Activated T-cell treated with anti-CD3 and anti-CD28 coated beads for 24 hours (primary cell): ENCODE measurements around the gene UXT.
"Not testable (repeated sequence)": the region's sequence is repeated elsewhere in the genome, so short reads cannot be mapped to it uniquely, and the experiment has no call there.

Experiments used
- DNase-seq: peaks from one replicate; pipeline ENCODE4 v3.0.0-alpha.2; 2020; ENCODE audit warnings: low read depth

UXT gene, protein sequence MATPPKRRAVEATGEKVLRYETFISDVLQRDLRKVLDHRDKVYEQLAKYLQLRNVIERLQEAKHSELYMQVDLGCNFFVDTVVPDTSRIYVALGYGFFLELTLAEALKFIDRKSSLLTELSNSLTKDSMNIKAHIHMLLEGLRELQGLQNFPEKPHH

DNA sequence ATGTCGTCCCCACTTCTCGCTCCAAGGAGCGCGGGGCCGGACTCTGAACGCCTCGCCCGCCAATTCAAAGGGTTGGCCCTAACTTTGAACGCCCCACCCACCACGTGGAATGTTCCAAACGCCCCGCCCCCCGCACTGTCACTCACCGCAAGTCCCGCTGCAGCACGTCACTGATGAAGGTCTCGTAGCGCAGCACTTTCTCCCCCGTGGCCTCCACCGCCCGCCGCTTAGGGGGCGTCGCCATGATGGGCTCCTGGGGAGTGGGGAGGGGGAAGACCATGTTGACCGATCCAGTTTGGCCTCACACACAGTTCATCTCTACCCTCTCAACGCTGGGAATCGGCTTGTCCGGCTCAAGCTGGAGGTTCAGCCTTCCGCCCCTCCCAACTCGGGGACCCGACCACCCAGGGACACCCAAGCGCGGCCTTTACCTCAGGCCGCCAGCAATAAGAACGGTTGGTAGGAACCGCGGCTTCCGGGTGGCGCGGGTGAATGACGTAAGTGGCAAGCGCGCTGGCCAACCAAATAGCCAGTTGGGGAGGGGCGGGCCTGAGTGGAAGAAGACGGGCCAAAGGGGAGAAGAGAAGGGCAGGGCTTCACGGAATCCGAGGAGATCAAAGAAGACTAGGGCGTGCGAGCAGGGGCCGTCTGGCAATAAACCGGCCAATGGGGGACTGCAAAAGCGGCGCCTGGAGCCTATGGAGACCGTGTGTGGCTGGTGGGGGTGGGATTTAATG, at the start of gene UXT:
TSS of gene UXT (minus strand) at position 497 of the 737 bp plus-strand sequence. CDS start at position 244, 253 bp downstream.
- DNase-seq, result peak; percentile 87

DNA sequence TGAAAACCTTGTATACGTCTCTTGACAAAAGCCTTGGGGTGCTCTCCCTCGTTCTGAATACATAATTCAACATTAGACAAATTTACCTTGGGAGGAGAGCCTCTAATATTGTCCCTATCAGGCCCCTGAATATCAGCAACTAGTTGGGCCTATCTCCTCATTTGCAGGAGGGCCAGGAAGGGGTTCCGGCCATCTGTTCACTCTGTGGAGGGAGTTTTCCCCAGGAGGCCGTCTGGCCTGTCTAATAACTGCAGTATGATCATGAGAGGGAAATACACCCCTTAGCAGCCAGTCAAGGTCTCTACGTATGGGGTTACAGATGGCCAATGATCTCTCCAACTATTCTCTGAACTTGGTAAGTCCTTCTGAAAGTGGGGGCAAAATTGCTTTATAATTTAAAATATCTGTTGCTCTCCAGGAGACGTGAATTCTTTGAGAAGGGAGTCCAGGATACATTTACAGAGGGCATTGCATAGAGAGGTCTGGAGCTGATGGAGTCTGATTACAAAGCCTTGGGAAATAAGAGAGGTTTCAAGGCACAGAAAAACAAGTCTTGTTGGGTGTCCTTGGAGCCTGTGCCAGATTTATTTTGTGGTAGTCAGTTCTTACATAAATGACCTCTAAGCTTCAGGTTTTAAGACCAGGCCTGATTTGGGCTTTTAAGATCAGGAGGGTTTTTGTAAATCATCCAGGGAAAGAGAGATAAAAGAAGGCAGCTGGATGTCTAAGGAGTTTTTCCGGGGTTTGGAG, 48.2 kb upstream of the UXT start:
- no peak for DNase-seq

DNA sequence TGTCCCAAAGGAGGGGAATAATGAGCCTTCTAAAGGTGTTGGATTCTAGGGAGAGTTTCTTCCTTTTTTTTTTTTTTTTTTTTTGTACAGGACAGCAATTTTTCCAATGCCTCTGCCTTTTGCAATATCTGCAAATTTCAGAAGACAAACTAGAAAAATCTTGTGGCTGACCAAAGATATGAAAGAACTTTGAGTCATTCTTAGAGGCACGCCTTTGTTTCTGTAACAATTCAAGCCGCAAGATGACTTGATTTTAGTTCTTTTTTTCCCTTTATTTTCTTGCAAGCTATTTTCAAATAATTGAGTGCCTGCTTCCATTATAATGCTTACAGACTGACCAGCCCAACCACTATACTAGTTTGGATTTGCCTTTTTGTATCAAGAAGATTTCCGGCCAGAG, 47.6 kb upstream of the UXT start:
- DNase-seq, result no peak

DNA sequence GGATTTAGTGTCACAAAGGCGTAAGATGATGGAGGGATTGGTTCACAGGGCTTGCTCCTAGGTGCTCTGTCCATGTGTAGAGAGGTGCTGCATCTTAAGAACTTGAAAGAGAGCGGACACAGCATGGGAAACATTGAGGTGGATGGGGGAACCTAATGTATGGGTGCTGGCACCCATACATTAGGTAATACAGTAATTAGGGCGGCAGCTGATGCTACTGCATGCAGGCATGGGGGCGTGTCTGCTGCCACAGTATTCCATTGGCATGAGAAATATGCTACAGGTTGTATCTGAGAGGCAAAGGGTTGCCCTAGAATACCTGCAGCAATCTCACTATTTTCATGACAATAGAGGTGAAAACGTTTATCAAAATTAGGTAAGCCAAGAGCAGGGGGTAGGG, 45.8 kb upstream of the UXT start:
- DNase-seq, result no peak

DNA sequence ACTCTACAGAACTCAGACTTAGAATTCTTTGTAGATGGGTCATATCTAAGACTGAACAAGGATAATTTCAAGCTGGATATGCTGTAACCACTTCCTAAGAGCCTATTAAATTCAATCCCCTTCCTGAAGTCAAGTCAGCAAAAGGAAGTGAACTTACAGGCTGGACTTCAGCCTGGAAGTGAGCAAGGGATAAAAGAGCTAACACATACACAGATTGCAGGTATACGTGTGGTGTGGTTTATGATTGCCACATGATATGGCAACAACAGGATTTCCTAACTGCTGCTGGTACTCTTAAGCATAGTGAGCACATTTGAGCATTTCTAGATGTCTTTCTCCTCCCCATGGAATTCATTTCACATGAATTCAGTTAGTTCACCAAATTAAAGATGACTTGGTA, 38.2 kb upstream of the UXT start:
- no peak for DNase-seq

DNA sequence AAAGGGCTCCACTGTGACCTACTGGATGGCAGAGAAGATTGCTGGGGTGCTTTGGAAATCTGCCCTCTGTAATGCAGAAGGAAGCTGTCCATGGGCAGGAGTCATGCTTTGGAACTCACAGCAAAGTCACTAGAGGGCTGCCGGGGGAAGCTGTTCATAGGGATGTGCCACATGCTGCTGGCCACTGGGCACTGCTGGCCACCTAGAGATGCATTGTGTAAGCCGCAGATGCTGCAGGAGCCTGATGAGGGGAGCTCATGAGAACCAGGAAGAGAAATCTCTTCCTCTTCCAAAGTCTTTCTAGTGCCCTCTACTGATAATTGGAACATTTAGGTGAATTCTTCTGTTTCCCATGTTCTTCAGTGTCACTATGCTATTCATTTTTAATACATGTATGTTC, 31.2 kb upstream of the UXT start:
- no peak for DNase-seq

DNA sequence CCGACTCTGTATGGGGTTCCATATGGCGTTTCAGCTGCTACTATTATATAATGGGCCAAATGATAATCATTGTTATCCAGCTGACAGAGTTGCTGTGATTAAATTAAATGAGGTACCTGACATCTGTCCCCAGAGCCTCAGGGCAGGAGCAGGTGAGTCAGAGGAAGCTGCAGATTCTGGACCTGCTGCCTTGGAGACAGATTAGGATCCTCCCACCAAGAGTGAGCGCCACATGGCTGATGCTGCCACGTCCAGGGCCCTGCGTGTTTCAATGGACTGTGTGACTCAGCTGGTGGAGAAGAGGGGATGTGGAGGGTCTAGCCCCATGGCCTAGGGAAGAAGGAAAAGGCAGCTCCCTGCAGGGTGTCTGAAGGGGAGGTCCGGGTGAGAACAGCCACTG, 28.3 kb upstream of the UXT start:
- no peak for DNase-seq

DNA sequence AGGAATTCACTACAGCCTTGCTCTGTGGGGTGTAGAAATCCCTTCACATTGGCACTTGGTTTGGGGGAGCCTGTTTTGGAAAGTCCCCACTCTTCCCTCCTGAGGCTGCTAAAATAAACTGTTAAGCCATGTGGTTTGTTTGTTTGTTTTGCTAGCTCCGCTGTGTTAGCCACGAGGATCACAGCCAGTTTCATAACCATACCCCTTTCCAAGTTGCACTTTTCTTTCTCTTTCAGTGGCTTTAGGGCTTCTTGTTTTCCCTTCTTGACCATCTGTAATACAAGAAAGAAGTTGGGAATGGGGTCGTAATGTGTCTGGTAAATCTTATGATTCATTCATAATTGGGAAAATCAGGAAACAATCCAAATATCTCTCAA, 24.8 kb upstream of the UXT start:
- no peak for DNase-seq

DNA sequence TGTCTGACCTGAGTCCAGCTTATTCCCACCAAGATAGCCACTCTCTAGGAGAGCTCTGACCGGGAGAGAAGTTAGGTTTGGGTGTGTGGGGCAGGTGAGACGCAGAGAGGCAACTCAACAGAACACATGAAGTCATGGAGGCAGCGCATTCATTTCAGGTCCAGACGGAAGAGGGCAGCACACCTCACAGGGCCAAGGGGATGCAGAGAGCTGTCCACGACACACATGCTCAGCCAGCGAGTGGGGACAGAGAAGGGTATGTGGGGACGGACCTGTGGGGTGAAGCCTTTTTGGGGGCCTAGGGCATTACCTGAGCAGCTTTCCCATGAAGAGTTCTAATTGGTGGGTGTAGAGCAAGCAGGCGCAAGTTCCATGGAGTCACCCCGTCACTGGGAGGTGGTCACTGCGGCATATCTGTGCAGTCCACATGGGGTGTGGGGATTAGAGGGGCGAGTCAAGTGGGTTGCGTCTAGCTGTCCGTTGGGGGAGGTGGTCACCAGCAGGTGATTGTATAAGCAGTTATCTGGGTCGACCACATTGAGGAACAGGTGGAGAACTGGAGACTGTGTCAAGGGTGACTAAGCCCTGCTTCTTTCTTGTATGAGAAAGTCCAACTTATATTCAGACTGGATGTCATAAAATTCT, 24.3 kb upstream of the UXT start:
- no peak for DNase-seq

DNA sequence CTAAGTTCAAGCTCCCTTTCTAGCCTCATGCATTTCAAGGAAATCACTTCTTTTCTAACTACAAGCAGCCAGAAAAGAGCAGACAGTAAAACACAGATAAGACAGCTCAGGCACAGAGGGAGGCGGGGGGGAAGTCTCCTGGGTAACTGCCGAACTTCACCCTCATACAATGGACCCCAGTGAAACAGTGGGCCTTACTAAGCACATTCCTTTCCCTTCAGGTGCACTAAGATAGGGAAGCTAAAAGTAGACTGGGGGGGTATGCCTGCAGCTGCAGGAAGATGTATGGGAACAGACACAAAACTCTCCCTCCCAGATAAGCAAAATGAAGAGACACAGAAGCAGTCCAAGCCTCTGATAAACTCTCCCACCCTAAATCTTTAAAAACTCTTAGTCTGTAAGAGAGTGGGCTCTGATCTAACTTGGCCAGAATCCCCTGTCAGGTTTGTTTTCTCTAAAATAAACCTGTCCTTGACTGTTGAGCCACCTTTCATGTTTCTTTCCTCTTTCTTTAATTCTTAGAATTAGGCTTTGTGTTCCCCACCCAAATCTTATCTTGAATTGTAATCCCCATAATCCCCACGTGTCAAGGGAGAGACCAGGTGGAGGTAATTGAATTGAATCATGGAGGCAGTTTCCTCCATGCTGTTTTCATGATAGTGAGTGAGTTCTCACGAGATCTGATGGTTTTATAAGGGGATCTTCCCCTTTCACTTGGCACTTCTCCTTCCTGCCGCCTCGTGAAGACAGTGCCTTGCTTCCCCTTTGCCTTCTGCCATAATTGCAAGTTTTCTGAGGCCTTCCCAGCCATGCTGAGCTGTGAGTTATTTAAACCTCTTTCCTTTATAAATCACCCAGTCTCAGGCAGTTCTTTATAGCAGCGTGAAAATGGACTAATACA, 17.2 kb upstream of the UXT start:
- not testable (repeated sequence) for DNase-seq

DNA sequence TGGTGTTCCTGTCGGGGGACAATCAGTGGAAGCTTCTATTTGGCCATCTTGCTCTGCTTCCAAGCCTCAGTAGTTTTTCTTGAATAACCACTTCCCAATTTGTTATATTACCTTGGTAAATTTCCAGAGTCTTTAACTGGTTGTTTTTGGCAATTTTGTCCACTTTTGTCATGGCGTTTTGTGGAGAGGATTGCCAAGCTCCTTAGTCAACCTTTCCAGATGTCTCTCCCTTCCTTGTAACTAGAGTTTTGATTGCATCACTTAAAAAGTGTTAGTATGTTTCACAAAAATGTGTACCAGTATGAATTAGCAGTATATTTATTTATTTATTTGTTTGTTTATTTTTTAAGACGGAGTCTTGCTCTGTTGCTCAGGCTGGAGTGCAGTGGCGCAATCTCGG, 15.8 kb upstream of the UXT start:
- no peak for DNase-seq

DNA sequence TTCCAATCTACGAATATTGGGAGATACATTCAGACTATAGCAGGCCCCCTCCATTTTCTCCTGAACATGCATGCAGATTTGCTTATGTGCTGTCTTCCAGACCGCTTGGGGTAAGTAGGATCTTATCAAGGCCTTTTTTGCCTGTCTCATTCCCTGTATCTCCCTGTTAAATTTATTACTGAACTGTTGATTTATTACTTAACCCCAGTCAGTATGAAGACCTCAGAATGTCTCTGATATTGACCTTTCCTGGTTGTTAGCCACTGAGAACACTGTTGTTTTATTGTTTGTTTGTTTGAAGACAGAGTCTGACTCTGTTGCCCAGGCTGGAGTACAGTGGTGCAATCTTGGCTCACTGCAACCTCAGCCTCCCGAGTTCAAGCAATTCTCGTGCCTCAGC, 6.8 kb upstream of the UXT start:
- not testable (repeated sequence) for DNase-seq

DNA sequence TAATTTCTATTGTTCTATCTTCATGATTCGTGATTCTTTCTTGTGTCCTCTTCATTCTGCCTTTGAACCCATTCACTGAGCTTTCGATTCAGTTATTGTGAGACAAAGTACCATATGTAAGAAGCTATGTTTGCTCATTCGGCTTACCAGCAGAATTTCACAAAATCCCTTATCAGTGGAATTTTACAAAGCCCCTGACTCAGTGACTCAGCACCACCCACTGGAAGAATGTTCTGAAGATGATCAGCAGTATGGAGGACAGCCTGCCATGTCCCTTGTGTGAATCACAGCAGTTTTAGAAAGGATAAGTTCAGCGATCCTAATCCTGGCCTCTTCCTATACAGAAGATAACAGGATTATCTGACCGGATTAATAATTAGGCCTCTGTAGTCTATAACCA, 5.8 kb upstream of the UXT start:
- DNase-seq, result no peak

DNA sequence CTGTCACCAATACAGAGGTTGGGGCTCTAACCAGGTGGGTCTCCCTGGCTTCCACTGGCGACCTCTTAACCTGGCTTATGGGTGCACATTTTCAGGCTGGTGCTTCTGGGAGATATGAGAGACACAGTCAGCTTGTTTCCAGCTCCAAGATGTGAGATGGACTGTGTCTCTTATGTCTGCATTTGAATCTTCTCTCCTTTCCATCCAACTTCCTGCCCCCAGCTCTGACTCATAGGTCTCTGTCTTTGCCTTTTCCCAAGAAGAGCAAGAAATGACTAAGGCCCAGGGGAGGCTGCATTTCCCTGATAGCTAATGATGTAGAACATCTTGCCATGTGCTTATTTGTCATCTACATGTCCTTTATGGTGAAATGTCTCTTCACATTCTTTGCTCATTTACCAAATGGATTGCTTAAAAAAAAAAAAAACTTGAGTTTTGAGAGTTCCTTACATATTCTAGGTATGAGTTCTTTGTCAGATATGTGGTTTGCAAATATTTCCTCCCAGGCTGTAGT, 3.2 kb upstream of the UXT start:
- peak; percentile 34 for DNase-seq

DNA sequence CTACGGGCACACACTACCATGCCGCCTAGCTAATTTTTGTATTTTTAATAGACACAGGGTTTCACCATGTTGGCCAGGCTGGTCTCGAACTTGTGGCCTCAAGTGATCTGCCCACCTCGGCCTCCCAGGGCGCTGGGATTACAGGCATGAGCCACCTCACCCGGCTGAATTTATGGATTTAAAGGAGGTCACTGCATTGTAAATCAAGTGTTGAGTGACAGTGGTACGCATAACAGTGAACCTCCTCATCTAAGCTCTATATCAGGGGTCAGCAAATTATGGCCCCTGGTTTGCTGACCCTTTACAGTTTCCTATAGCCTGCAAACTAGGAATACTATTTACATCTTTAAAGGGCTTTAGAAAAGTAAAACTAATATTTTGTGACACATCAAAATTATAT, 2.6 kb upstream of the UXT start:
- DNase-seq, result no peak

DNA sequence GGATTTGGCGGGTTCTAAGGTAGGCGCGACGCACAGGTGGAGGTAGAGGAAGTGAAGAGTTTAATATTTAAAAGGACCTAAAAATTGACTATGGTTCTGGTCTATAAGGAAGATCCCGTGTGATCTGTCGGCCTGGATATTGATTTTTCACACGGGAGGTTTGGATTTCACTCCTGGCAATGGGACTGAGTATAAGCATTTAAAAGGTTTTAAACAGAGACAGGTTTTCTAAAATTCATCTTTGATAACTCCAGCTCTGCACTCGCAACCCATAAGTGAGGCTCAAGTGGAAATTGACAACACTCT, 394 bp upstream of the UXT start:
- no peak for DNase-seq

DNA sequence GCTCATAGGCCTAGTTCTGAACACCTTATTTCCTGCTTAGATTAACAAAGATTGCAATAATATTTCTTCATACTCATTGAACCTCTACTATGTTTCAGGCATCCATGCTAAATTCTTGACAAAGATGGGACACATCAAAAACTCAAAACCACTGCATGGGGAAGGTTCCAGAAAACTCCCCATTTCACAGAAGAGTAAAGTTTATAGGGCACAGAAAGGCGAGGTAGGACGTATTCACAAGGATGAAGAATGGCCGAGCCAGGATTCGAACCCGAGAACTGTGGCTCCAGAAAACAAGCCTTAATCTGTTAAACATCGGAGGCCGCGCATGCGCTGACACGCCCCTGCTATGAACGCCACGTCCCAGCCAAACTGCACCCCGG, 688 bp downstream of the UXT start:
- no peak for DNase-seq

DNA sequence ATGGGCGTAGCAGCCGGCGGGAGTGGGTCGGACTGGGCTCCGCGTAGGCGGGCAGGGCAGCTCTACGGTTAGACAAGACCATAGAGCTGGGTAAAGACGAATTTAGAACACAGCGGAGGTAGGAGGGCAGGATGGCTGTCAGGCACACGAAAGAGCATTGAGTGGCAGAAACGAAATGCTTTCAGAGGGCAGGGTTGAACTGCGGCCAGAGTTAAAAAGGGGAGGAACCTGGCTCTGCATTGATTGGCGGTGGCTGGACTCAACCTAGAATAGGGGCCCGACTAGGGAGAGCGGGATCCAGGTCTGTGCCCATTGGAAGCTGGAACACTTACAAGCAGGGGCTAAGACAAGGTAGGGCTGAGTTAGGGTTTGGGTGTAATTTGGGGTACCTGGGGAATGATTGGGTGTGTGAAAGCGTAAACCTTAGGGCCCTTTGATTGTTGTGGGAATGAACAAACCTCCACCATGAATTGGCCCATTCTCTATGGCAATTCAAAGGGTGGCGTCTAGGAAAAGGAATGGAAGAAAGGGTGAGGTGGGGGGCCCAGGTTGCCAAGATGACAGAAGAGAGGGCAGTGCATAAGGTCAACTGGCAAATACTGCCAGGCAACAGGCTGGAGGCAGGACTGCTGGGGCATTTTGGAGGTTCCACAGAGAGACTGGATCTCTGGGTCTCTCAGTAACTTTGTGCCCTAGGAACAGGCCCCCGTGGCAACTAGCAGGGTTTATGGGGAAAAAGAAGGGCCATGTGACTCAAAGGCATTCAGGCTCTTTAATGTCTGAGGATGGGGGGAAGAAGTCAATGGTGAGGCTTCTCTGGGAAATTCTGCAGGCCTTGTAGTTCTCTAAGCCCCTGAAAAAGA, 7.7 kb downstream of the UXT start:
- no peak for DNase-seq

DNA sequence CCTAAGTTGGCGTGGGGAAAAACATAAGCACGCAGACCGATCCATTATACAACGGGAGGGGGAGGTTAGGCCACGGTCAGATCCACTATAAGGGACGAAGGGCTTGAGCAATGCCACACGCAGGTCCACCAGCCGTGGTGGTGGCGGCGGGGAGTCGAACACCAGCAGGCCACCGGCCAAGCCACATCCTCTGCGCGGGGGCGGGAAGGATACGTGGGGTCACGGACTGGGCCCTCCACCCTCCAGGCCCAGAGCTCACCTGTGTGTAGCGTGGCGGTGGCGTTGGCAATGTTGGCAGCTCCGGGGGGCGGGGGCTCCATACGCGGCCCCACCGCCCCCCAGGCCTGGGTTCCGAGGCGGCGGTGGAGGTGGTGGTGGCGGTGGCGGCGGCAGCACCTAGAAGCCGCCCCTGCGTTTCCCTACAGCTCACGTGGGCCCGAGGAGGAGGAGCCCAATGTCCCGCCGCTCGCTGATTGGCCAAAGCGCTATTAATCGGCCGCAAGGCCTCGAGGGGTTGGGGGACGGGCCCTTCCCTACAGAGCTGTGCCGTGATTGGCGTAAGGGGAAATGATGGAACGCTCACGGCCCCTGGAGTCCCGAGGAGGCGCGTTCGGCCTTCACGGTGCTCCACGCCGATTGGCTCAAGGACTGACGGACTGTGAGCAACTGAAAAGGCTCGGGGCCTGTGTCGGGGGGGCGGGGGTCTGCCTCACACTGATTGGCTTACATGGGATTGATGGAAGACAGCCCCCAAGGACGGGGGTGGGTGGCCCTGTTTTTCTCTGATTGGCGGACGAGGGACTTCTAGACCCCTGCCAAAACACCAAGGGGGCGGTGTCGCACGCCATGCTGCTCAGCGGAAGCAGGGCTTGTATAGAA, 8.6 kb downstream of the UXT start, which contains the start of gene ELK1:
TSS of gene ELK1 (minus strand) at position 400 of the 879 bp plus-strand sequence. CDS start 9,122 bp downstream, outside the sequence.
- peak; percentile 82 for DNase-seq

DNA sequence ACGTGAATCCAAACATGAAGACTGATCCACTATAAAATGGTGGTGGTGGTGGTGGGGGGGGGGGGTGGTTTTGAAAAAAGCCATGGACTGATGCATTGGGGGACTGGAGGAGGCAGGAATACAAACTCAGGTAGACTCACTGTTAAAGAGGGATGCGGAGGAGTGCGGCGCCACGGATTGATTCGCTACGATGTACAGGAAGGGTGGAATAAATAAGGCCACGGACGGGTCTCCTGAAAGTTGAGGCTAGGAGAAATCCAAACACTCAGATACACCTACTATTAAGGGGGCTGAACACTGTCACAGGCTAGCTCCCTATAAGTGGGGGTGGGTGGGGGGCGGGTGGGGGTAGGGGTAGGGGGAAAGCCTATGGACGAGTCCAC, 9.2 kb downstream of the UXT start:
- DNase-seq, result no peak
